Neural progenitor cell (in vitro differentiated cells): ENCODE data around the gene EPB41L3.

Experiments used
- CTCF ChIP-seq: fragments of 200-600 bp; sonication (generic); IDR thresholded peaks from 2 replicates; pipeline ENCODE4 v1.5.1; 2017; ENCODE audit warnings: antibody characterized with exemption, mild to moderate bottlenecking
- EZH2 ChIP-seq: fragments of 200-600 bp; sonication (generic); IDR thresholded peaks from 2 replicates; pipeline ENCODE4 v1.6.1; 2017; ENCODE audit warnings: antibody characterized with exemption, mild to moderate bottlenecking, moderate library complexity
- EZH2phosphoT487 ChIP-seq: fragments of 200-600 bp; sonication (generic); IDR thresholded peaks from 2 replicates; pipeline ENCODE4 v1.6.1; 2017; ENCODE audit warnings: antibody characterized with exemption

GRCh38 chr18:5439986-5440696 lies 103.7 kb downstream of the EPB41L3 start:
- TF ChIP-seq EZH2, result no peak
- TF ChIP-seq CTCF, result no peak
- TF ChIP-seq EZH2phosphoT487, result no peak
